HS-5 (cell line): Measurements from ENCODE around the gene EFNB2.

Experiments
- DNase-seq: peaks from one replicate; pipeline ENCODE4 v3.0.0-alpha.2; 2012; ENCODE audit warnings: low read depth

Gene EFNB2

DNA sequence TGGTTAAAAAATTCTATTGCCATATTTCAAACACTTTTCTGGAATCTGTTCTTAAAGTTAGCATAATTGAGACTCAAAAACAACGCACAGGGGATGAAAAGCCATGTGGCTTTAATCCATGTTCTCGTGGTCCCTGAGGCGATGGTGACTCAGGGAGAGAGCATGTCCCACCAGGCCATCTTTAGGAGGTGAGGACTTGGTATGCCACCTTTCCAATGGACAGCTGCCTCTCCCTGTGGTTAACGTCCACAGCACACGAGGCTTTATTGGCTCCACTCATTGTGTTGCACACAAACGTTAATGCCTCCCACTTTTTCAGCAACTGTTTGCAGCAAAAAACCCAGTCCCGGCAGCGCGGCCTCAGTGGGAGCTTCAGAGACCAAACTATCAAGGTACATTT is 51.4 kb downstream of the EFNB2 start:
- no peak for DNase-seq

DNA sequence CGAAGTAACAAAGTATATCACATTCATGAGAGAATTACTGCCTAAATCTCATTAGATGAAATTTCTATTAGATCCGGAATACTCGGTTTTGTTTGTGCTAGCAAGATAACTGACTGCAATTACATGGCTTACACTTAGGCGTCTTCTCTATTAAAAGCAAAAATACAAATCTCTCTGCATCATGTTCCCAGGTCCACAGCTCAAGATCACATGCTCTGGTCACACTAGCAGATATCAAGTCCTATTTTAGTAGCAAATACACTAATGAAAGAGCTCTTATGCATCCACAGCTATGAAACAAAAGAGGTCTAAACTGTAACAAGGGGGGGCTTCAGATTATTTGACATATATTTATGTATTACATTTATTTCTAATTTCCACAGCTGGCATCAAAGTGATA is 53.5 kb downstream of the EFNB2 start:
- no peak for DNase-seq

DNA sequence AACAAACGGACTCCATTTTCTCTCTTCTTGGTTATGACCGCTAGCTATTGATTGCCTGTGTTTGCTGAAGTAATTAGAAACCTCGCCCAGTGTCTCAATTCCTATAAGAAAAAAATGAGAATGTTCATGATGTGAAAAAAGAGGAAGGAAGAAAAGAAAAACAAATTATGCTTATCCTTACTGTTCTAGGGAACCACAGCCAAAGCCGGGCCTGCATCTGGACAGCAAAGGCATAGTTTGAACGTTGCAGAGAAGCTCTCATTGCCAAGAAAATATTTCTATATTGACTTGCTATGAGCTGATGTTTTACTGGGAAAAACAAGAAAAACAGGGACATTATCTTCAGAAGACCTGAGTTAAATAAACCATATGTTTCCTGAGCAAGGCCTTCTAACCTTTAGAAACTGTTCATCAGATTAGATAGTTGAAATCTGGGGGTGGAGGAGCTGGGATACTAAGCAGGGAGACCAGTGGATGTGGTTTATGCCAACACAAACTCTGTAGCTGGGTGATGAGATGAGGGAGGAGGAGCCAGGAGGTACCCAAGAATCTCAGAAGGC is 55.0 kb downstream of the EFNB2 start:
- no peak for DNase-seq

DNA sequence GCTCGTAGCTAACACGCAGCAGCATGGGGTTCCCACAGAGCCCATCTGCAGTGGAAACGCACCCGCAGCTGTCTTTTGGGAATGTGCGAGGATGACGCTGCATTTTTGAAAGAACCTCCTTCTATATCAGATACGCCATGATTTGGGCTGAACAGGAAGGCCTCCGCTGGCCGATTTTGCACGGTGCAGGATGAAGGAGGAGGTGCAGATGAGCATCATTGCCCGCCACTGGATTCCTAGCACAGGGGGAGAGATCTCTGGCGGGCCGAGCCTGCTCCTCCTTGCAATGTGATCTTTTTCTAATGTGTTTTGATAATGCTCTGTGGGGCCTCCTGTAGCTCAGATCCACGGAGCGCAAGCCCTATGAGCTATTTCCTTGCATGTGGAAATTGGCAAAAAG is 55.5 kb downstream of the EFNB2 start:
- DNase-seq = no peak

DNA sequence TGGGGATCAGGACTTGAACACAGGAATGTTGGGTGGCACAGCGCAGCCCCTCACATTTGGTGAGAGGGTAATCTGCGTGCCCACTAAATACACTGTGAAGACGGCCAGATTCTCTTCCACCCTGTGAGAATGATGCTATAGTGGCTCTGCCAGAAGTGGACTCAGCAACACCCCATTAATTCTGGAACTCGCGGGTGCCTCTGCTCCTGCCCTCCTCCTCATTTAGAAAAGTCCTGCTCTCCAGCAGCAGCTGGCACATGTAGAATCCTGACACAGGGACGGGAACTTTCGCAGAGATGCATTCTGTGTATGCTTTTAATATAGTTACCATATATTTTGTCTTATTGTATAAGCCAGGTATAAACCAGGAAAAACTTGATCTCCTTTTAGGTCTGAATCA is 57.3 kb downstream of the EFNB2 start:
- DNase-seq = no peak

DNA sequence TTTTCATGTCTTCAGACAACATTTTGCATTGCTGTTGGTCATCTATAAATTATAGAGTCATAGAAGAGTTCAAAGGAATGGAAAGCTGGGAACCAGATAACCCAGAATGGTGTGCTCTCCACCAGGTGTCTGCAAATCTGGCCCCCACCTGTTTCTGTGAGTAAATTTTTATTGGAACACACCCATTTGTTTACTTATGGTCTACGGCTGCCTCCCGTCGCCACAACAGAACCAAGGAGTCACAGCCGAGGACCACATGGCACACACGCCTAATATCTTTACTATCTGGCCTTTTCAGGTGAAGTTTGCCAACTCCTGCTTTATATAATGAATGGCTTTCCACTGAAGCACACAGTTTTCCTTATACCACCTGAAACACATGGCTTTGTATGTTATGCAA is 58.2 kb downstream of the EFNB2 start:
- no peak for DNase-seq

DNA sequence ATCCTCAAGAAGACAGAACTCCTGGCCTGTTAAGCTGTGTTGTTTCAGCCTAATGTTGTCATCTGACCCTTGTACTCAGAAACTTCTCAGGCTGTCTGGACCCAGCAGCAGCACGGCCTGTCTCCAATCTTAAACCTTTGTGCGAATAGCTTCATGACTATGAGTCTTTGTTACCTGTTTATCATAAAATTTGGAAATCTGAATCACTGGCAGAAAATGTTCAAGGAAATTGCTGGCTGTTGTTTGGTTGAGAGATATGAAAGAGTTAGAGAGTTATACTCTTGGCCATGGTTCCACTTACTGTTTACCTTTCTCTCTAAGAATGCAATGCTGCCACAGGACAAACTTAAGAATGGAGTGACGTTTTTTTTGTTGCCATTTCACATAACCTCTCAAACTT is 59.6 kb downstream of the EFNB2 start:
- no peak for DNase-seq

DNA sequence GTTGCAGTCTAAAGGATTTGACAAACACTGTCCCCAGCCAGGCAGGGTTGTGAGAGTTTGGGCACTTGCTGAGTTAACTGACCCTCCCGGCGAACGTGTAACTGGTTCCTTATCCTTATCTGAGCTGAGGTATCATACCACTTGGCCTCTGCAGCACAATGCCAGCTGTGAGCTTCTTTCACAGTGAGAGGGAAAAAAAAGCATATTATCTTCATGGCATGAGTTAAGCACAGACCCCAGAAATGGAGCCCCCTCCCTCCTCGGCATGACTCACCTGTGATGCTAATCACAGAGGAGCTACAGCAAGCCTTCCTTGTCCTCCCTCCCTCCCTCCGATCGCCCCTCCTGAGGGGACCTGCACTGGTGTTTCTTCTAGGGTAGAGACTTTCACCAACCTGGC is 60.5 kb downstream of the EFNB2 start:
- DNase-seq = no peak

DNA sequence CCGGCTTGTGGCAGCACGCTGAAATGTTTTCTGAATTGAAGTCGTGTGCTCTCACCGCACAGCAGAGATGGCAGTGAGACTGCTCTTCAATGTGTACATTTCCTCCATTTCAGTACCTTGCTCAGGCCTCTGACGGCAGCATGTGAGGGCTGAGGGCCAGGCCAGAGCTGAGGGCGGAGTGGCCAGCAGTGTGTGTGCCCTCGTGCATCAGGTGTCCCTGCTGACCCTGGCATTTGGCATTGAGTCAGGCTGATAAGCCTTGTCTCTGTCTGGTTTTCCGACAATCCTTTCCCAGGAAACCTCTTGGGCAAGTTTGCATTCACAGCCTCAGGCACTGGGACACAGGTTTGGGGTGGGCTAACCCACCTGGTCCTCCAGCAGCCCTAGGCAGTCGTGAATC is 62.3 kb downstream of the EFNB2 start:
- no peak for DNase-seq

DNA sequence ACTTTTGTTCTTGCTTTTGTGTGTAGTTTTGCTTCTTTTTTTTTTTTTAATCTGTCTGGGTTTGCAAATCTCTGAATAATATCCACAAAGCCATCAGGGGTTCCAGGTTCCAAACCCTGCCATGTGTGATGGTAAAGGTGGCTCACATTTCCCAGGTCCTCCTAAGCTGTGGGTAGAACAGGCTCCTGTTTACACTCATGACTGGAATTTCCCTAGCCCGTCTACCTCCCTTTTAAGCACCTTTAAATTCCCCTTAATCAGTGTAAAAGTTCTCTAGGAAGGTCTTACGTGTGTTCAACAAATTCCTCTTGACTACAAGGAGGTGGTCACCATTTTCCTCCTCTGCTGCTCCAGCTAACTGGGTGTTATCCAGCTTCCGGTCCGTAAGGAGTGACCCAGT is 62.8 kb downstream of the EFNB2 start:
- no peak for DNase-seq

GRCh38 chr13:106471957-106472543 is 63.4 kb downstream of the EFNB2 start:
- DNase-seq = peak; percentile 60

DNA sequence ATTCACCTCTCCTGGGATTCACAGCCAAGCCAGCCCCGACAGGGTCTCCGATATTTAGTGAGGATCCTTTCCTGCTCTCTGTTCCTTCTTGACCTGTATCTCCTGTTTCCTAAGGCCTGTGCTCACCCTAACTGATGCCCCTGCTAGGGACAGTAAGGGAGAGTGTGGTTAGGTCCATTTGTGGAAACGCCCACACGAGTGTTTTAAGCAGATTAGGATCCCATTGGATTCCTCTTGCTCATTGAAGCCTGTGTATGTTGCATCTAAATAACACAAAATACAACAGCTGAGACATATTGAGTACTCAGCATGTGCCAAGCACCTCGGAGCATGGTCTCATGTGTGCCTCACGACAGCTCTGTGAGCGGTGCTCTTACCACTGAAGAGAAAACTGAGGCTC is 64.9 kb downstream of the EFNB2 start:
- DNase-seq = no peak

DNA sequence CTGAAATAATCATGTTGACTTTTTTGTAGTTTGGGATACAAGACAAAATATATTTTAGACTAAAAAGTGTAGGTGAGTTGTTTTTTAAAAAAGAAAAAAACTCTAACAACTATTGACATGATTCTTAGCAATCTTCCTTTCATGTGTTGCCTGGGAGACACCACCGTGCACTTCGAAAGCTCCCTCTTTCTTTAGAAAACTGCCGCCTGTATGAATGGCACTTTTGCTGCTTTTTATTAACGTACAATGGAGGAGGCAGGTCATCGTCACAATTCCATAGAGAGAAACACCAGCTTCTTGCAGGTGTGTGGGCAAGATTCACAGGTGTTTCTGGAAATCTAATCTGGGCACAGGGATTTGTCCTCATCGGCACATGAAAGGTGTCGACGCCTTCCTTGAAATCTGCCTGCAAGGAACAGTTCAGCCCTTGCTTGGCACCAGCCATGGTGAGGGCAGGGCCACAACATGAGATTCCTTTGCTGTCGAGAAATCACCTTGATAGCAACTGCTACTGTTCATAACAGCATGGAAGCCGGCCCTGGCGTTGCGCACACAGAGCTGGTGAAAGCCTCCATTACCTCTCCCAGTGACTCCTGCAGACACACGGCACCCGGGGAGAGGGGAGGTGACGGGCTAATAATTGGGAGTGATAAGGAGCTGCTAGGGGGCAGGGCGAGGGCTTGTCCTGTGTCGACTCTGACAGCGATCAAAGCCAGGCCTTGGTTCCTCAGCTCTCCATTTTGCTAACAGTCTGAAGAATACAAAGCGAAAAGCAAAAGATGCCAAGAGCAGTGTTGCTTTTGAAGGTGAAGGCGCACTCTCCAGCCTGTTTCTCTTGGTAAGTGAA is 66.5 kb downstream of the EFNB2 start:
- no peak for DNase-seq

GRCh38 chr13:106468207-106468606 is 67.3 kb downstream of the EFNB2 start:
- DNase-seq = no peak

DNA sequence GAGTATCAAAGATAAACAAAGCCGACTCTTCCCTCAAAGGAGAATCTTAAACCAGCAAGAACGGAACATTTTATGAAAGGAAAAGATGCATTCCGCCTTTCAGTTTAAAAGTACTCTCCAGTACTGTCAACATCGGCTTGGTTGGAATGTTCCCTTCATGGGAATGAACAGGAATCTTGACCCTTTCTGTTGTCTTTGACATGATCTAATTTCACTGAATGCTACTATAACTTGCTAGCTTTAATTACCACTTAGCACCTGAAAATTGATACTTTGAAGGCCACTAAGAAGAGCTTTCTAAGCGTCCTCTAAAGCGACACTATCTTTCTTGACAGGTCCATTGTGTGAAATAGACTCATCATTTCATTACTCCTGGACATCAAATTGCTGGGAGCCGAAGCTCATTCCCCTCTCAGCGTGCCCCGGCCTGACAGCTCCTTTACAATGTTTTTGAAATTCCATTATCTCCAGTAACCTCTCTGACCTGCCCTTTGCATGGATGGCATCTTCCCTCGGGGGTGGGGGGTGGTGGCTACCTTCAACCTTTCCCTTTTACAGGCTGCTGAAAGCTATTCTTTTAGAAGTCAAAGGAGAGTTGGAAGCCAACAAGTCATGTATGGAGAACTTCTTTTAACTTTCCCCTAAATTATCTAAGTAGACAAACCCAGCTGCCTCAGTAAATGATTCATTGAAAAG is 67.9 kb downstream of the EFNB2 start:
- no peak for DNase-seq

- no peak for DNase-seq
Measured at GRCh38 chr13:106466691-106467426, 68.6 kb downstream of the EFNB2 start.

DNA sequence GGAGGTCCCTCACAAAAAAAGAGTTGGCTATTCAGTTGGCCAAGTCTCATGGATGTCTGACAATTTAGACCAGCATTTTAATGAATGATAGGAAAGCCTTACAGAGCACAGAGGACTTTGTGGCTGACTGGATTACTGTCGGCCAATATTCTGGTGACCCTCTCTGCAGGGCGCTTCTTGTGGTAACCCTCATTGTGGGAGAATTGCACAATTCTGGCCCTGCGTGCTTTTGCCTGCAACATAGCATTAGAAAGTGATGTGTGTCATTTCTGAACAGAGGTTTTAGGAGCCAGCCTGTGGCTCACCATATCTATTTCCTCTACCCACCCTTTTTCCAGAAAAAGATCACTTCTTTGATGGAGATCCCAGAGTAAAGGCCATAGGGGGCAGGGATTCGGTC is 71.4 kb downstream of the EFNB2 start:
- no peak for DNase-seq

GRCh38 chr13:106462710-106463109 is 72.8 kb downstream of the EFNB2 start:
- no peak for DNase-seq

GRCh38 chr13:106455777-106456176 is 79.7 kb downstream of the EFNB2 start:
- no peak for DNase-seq

DNA sequence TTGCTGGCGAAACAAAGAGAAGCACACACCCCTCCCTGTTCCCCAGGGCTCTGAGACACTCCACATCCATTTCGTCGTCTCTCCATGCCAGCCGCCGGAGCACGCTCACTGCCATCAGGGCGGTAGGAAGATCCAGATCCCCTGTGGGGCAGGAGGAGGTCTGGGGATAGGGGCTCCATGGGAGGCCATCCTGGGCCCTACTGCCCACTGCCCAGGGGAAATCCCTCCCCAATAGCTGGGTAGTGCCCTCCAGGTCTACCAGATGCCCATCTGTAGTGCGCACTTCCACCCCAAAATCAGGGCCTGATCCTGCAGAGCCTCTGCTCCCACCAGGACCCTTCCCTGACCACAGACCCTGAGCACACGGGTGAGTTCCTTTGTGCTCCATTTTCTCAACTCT is 80.3 kb downstream of the EFNB2 start:
- DNase-seq = no peak

- DNase-seq = no peak
Measured at GRCh38 chr13:106453101-106453500, 82.4 kb downstream of the EFNB2 start.

DNA sequence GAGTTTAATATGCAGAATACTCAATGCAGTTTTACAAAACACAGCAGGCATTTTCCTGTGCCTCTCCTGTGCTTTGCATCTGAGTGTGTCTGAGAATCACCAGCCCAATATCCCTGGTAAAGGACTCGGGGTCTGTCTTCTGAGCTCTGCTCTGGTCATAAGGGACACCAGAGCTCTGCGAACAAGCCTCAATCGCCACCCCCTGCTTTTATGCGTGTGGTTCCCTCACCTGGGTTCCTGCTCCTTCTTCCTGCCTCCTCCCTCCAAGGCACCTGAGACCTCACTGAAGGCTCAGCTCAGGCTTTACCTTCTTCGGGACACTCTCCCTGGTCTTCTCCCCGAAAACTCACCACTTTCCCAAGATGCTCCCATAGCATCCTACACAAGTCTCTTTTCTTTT is 84.5 kb downstream of the EFNB2 start:
- DNase-seq = no peak
